Left colon (tissue), 2 donors: ENCODE measurements around the gene LZTR1. TPM values are rescaled to one million over a fixed set of nuclear protein-coding genes. Genes with fewer than 3 reads are reported as not detected.
A peak's percentile ranks its signal among the peaks of the same experiment; 100 is the strongest.

Experiments used
- ATAC-seq: fragments of 200-7000 bp; cut with Tn5 transposase; one replicate; pipeline ENCODE4 v1.9.1; 2020; ENCODE audit warnings: mild to moderate bottlenecking, moderate library complexity
- DNase-seq, 2 donors: peaks; one replicate each; pipeline ENCODE4 v3.0.0-alpha.2; 2020
- intact Hi-C, 2 donors: fragments of 100-400 bp; cut with DNase I in 1 of 2; cut with micrococcal nuclease in 1 of 2; formaldehyde crosslinking; loops; one replicate each; pipeline versions ENCODE4 v1.11.2 to v1.14.0; 2022; cut with DNase I, micrococcal nuclease
- total RNA-seq, 2 donors: library from RNA; stranded (reverse); fragmentation: NEBNext Ultra II Directional; extraction: Animal tissue kit (Norgen Biotek cat#: 25700); gene quantifications; one replicate each; pipeline ENCODE4 v1.2.1, GENCODE V29; 2021
- donor health status: DM: no; HTN: no; CAD: no.
- donor health status: DM: yes; HTN: yes; CAD: no.

The LZTR1 gene
- total RNA-seq, 2 donors from 2014 or later, result 49.9 to 50.4 TPM

GRCh38 chr22:20948450-20948849, 33.6 kb upstream of the LZTR1 start:
- ATAC-seq, result peak; percentile 28
- intact Hi-C loops, result no loop called here
- no peak for DNase-seq

GRCh38 chr22:20948989-20949388, 33.1 kb upstream of the LZTR1 start:
- intact Hi-C loops, result no loop called here
- DNase-seq, result no peak
- ATAC-seq, result no peak

- intact Hi-C loops, result no loop called here
- ATAC-seq (no peak), DNase-seq (no peak)
These were observed 32.4 kb upstream of the LZTR1 start for GRCh38 chr22:20949698-20950183.

GRCh38 chr22:20951151-20951931, 30.8 kb upstream of the LZTR1 start:
- intact Hi-C loops, result no loop called here
- ATAC-seq (peak; percentile 34), DNase-seq (no peak)

GRCh38 chr22:20951932-20952380, 30.1 kb upstream of the LZTR1 start:
- DNase-seq (peak in 1 of 2 donors; percentile 51), ATAC-seq (peak; percentile 24)
- intact Hi-C loops, result no loop called here

- intact Hi-C loops, result no loop called here
- peak; percentile 80 to 88 for DNase-seq
- peak; percentile 42 for ATAC-seq
These were observed 29.4 kb upstream of the LZTR1 start for GRCh38 chr22:20952544-20953341.

- intact Hi-C loops, result no loop called here
- ATAC-seq, result no peak
These were observed 28.8 kb upstream of the LZTR1 start for GRCh38 chr22:20953342-20953608.

GRCh38 chr22:20953668-20954500, 28.2 kb upstream of the LZTR1 start:
- no peak for ATAC-seq
- DNase-seq, result no peak
- intact Hi-C loops, result no loop called here

More at GRCh38 chr22:20953342-20953608, 28.8 kb upstream of the LZTR1 start:
- DNase-seq, result no peak

- no peak for DNase-seq
- ATAC-seq, result no peak
- intact Hi-C loops, result no loop called here
These were observed 26.5 kb upstream of the LZTR1 start for GRCh38 chr22:20955548-20955947.

- intact Hi-C loops, result no loop called here
- peak; percentile 51 for ATAC-seq
- peak; percentile 81 to 85 for DNase-seq
These were observed 25.6 kb upstream of the LZTR1 start for GRCh38 chr22:20956258-20957101.

GRCh38 chr22:20957102-20957682, 24.9 kb upstream of the LZTR1 start:
- intact Hi-C loops, result no loop called here
- DNase-seq (peak in 1 of 2 donors; percentile 72), ATAC-seq (peak; percentile 57)

GRCh38 chr22:20957683-20958431, 24.2 kb upstream of the LZTR1 start:
- peak; percentile 82 to 83 for DNase-seq
- ATAC-seq, result peak; percentile 65
- intact Hi-C loops, result no loop called here

- intact Hi-C loops, result no loop called here
- DNase-seq, result no peak
- ATAC-seq, result no peak
These were observed 22.3 kb upstream of the LZTR1 start for GRCh38 chr22:20959578-20960461.

GRCh38 chr22:20960609-20961008, 21.5 kb upstream of the LZTR1 start:
- no peak for ATAC-seq
- no peak for DNase-seq
- intact Hi-C loops, result no loop called here

GRCh38 chr22:20962491-20962945, 19.6 kb upstream of the LZTR1 start:
- no peak for DNase-seq
- intact Hi-C loops, result no loop called here
- no peak for ATAC-seq
